Sigmoid colon (tissue), 7 donors: ENCODE measurements around the gene POU5F1. TPM values are rescaled to one million over a fixed set of nuclear protein-coding genes. Genes with fewer than 3 reads are reported as not detected.

ENCODE experiments used
- DNase-seq: peaks from one replicate; pipeline ENCODE4 v3.0.0-alpha.2; 2019
- H3K27ac ChIP-seq, 4 donors: fragments of 200-600 bp; sonication (generic); one replicate each; pipeline ENCODE4 v1.5.1; 2016 to 2019; ENCODE audit warnings: mild to moderate bottlenecking in 1 of 4
- H3K27me3 ChIP-seq, 3 donors: fragments of 200-600 bp; sonication (generic); one replicate each; pipeline ENCODE4 v1.5.1; 2019; ENCODE audit warnings: mild to moderate bottlenecking in 1 of 3
- H3K36me3 ChIP-seq, 4 donors: fragments of 200-600 bp; sonication (generic); one replicate each; pipeline ENCODE4 v1.5.1; 2016 to 2019
- H3K4me1 ChIP-seq, 4 donors: fragments of 200-600 bp; sonication (generic); one replicate each; pipeline ENCODE4 v1.5.1; 2017 to 2019
- H3K4me3 ChIP-seq, 4 donors: fragments of 200-600 bp; sonication (generic); one replicate each; pipeline ENCODE4 v1.5.1; 2017 to 2019; ENCODE audit warnings: mild to moderate bottlenecking in 2 of 4, moderate library complexity in 1 of 4
- H3K9me3 ChIP-seq, 4 donors: fragments of 200-600 bp in 3 of 4; sonication (generic) in 3 of 4; one replicate each; pipeline versions ENCODE4 v1.5.1 to v1.6.1; 2013 to 2019
- CTCF ChIP-seq, 4 experiments: fragments of 450-650 bp in 3 of 4; fragments of 200-600 bp in 1 of 4; IDR thresholded peaks; one replicate each; pipeline ENCODE4 v1.5.1; 2016 to 2019; ENCODE audit warnings: antibody characterized with exemption in 4 of 4, mild to moderate bottlenecking in 3 of 4, moderate library complexity in 2 of 4
- EP300 ChIP-seq, 4 donors: sonication (generic); formaldehyde crosslinking; IDR thresholded peaks; one replicate each; pipeline ENCODE4 v1.6.1; 2017; ENCODE audit warnings: antibody characterized with exemption in 4 of 4
- POLR2A ChIP-seq, 2 donors: fragments of 450-650 bp; IDR thresholded peaks; one replicate each; pipeline ENCODE4 v1.6.1; 2016; ENCODE audit warnings: antibody characterized with exemption in 2 of 2, mild to moderate bottlenecking in 2 of 2, moderate library complexity in 2 of 2
- POLR2AphosphoS5 ChIP-seq, 4 donors: sonication (generic); formaldehyde crosslinking; IDR thresholded peaks; one replicate each; pipeline ENCODE4 v1.6.1; 2017; ENCODE audit warnings: antibody characterized with exemption in 4 of 4
- WGBS, 2 donors: extraction: QIAGEN DNeasy Blood & Tissue Kit; methylation state at CpG; one replicate each; pipeline ENCODE4 v1.1.7; 2013; 5-methylcytosine and 5-hydroxymethylcytosine counted together
- intact Hi-C: fragments of 100-400 bp; cut with DNase I; formaldehyde crosslinking; loops from one replicate; pipeline ENCODE4 v1.15.1; 2023
- polyA plus RNA-seq, 3 donors: library from polyadenylated mRNA; stranded (reverse); fragments of 200-250 nt; gene quantifications; one replicate each; pipeline ENCODE4 v1.2.3, GENCODE V29; 2013
- total RNA-seq, 4 donors: library from RNA; depleted of rRNA; stranded (reverse); fragments of >200 nt; gene quantifications; one replicate each; pipeline ENCODE4 v1.1.0, GENCODE V29; 2016
- donor health status: healthy with polysubstance abuse.
- donor health status: Bipolar disorder and iron deficiency.
- donor health status: healthy.

The POU5F1 gene
- total and polyA plus RNA-seq, 7 donors: 0.16 to 9.8 (median 0.94) TPM; not detected in 3

- peaks cover 0 to 7% (median 0%) of the 10 kb centered on the region in 4 donors for H3K4me1 ChIP-seq
- H3K9me3 ChIP-seq: no peaks in the 10 kb centered on the region
- intact Hi-C loops: no loop called here
- no peak overlapping the region for H3K4me3 ChIP-seq
- no peak for DNase-seq
- no peak overlapping the region for H3K27ac ChIP-seq
- no peak for TF ChIP-seq POLR2A (IDR thresholded peaks at IDR 0.05)
- H3K36me3 ChIP-seq: no peaks in the 10 kb centered on the region
- no peaks in the 10 kb centered on the region for H3K27me3 ChIP-seq
- WGBS, 2 donors: 83% methylated on average over 3 of the region's 3 CpGs
Measured at GRCh38 chr6:31175971-31176370, 5.5 kb upstream of the POU5F1 start.

- intact Hi-C loops: no loop called here
- Histone ChIP-seq H3K4me3 (no peak overlapping the region), H3K9me3 (no peaks in the 10 kb centered on the region), H3K27me3 (no peaks in the 10 kb centered on the region), H3K27ac (no peak overlapping the region), H3K4me1 (peaks cover 0 to 7% (median 0%) of the 10 kb centered on the region in 4 donors), H3K36me3 (no peaks in the 10 kb centered on the region)
- WGBS, 2 donors: 89% methylated on average over 5 of the region's 5 CpGs
- TF ChIP-seq CTCF (IDR thresholded peaks at IDR 0.05): no peak
- TF ChIP-seq POLR2A (IDR thresholded peaks at IDR 0.05): no peak
- TF ChIP-seq EP300 (IDR thresholded peaks at IDR 0.05): no peak
- TF ChIP-seq POLR2AphosphoS5 (IDR thresholded peaks at IDR 0.05): no peak
- DNase-seq: no peak
Measured at GRCh38 chr6:31174378-31174777, 3.9 kb upstream of the POU5F1 start.

- 81 to 84% methylated on average over 3 of the region's 3 CpGs for WGBS, 2 donors
- DNase-seq: no peak
- Histone ChIP-seq H3K9me3 (no peaks in the 10 kb centered on the region), H3K27ac (no peak overlapping the region), H3K4me1 (no peaks in the 10 kb centered on the region), H3K36me3 (no peaks in the 10 kb centered on the region), H3K27me3 (no peaks in the 10 kb centered on the region), H3K4me3 (no peak overlapping the region)
- intact Hi-C loops: no loop called here
- TF ChIP-seq CTCF (IDR thresholded peaks at IDR 0.05) (no peak), POLR2AphosphoS5 (IDR thresholded peaks at IDR 0.05) (no peak), EP300 (IDR thresholded peaks at IDR 0.05) (no peak), POLR2A (IDR thresholded peaks at IDR 0.05) (no peak)
Measured at GRCh38 chr6:31173406-31173805, 2.9 kb upstream of the POU5F1 start.

GRCh38 chr6:31172973-31173384 is 2.5 kb upstream of the POU5F1 start:
- Histone ChIP-seq H3K4me3 (no peak overlapping the region), H3K27me3 (no peaks in the 10 kb centered on the region), H3K36me3 (no peaks in the 10 kb centered on the region), H3K4me1 (no peaks in the 10 kb centered on the region), H3K27ac (no peak overlapping the region), H3K9me3 (no peaks in the 10 kb centered on the region)
- WGBS, 2 donors: 73 to 92% methylated on average over 5 of the region's 5 CpGs
- no peak for DNase-seq
- intact Hi-C loops: no loop called here
- TF ChIP-seq POLR2AphosphoS5 (IDR thresholded peaks at IDR 0.05): no peak
- TF ChIP-seq CTCF (IDR thresholded peaks at IDR 0.05): no peak
- no peak for TF ChIP-seq POLR2A (IDR thresholded peaks at IDR 0.05)
- TF ChIP-seq EP300 (IDR thresholded peaks at IDR 0.05): no peak

GRCh38 chr6:31171931-31172905 is 1.7 kb upstream of the POU5F1 start:
- Histone ChIP-seq H3K4me1 (no peaks in the 10 kb centered on the region), H3K4me3 (no peak overlapping the region), H3K9me3 (no peaks in the 10 kb centered on the region), H3K27ac (no peak overlapping the region), H3K27me3 (no peaks in the 10 kb centered on the region), H3K36me3 (no peaks in the 10 kb centered on the region)
- no peak for TF ChIP-seq EP300 (IDR thresholded peaks at IDR 0.05)
- TF ChIP-seq POLR2A (IDR thresholded peaks at IDR 0.05): no peak
- no peak for TF ChIP-seq POLR2AphosphoS5 (IDR thresholded peaks at IDR 0.05)
- TF ChIP-seq CTCF (IDR thresholded peaks at IDR 0.05): no peak
- intact Hi-C loops: no loop called here
- DNase-seq: no peak
- WGBS, 2 donors: 68 to 85% methylated on average over 16 of the region's 16 CpGs
